Pancreas (tissue), 10 donors: Measurements from ENCODE around the gene ERGIC3. TPM values are rescaled to one million over a fixed set of nuclear protein-coding genes. Genes with fewer than 3 reads are reported as not detected.
"Not testable (repeated sequence)": the region's sequence is repeated elsewhere in the genome, so short reads cannot be mapped to it uniquely, and the experiment has no call there.

ENCODE experiments used
- ATAC-seq, 4 donors: fragments of 200-7000 bp; cut with Tn5 transposase; one replicate each; pipeline versions ENCODE4 v1.8.0 to v1.9.1; 2020; ENCODE audit warnings: mild to moderate bottlenecking in 4 of 4, moderate library complexity in 4 of 4
- DNase-seq, 6 donors: peaks; one replicate each; pipeline ENCODE4 v3.0.0-alpha.2; 2020
- FAIRE-seq: peaks from 2 replicates; lab custom pipeline; 2012; peaks lifted over from hg19 to GRCh38; lab: Jason Lieb, UNC
- H3K27ac ChIP-seq, 4 donors: fragments of 200-600 bp; sonication (generic); 1 replicate in 3 of 4; 2 replicates in 1 of 4; pipeline versions ENCODE4 v1.5.0 to v1.8.0; 2020
- H3K27me3 ChIP-seq, 4 donors: fragments of 200-600 bp; one replicate each; pipeline ENCODE4 v1.8.0; 2021
- H3K36me3 ChIP-seq, 3 donors: fragments of 200-600 bp; sonication (generic) in 1 of 3; one replicate each; pipeline versions ENCODE4 v1.5.0 to v1.8.0; 2020 to 2021
- H3K4me1 ChIP-seq, 3 donors: fragments of 200-600 bp; one replicate each; pipeline ENCODE4 v1.8.0; 2021
- H3K4me3 ChIP-seq, 4 donors: fragments of 200-600 bp; sonication (generic) in 2 of 4; one replicate each; pipeline versions ENCODE4 v1.5.0 to v1.8.0; 2020 to 2021
- H3K9me3 ChIP-seq, 4 donors: fragments of 200-600 bp; one replicate each; pipeline ENCODE4 v1.8.0; 2021
- CTCF ChIP-seq, 4 donors: fragments of 200-600 bp; sonication (generic) in 3 of 4; IDR thresholded peaks; one replicate each; pipeline versions ENCODE4 v1.5.0 to v1.8.0; 2021; ENCODE audit warnings: antibody characterized with exemption in 4 of 4
- WGBS, 2 donors: extraction: QIAGEN DNeasy Blood & Tissue Kit; methylation state at CpG; one replicate each; pipeline ENCODE4 v1.1.7; 2013; 5-methylcytosine and 5-hydroxymethylcytosine counted together
- intact Hi-C, 3 donors: fragments of 100-400 bp; cut with DNase I; formaldehyde crosslinking; loops; one replicate each; pipeline versions ENCODE4 v1.11.1 to v1.14.2; 2022
- polyA plus RNA-seq, 2 donors: library from polyadenylated mRNA; stranded (reverse); fragments of 200-250 nt; gene quantifications; one replicate each; pipeline ENCODE4 v1.2.3, GENCODE V29; 2013
- total RNA-seq, 6 donors: library from RNA; stranded (reverse); fragmentation: NEBNext Ultra II Directional in 4 of 6; extraction: Animal tissue kit (Norgen Biotek cat#: 25700) in 4 of 6; gene quantifications; one replicate each; pipeline versions ENCODE4 v1.2.1 to v1.2.4, GENCODE V29; 2021 to 2023
- donor health status: healthy with polysubstance abuse.
- donor health status: DM: no; HTN: no; CAD: no; lungs with moderate emphysema.
- donor health status: DM: no; HTN: no; CAD: no.
- donor health status: control.
- donor health status: control.
- donor health status: Bipolar disorder and iron deficiency.
- donor health status: DM: yes; HTN: yes; CAD: no.
- donor health status: DM: no; HTN: no; CAD: no.
- donor health status: DM: no; HTN: no; CAD: no.
- donor health status: DM: yes; HTN: yes; CAD: no.

The ERGIC3 gene
- total and polyA plus RNA-seq, 8 donors, result 112 to 168 (median 135) TPM

- H3K4me3 ChIP-seq, result no peak overlapping the region
- FAIRE-seq (no peak), ATAC-seq (peak in 3 of 4 donors; percentile 55 to 68 (median 61)), DNase-seq (no peak)
- intact Hi-C loops, result no loop called here
- no peaks in the 10 kb centered on the region for H3K27me3 ChIP-seq
- peaks cover 0 to 5% (median 0%) of the 10 kb centered on the region in 3 donors for H3K36me3 ChIP-seq
- H3K9me3 ChIP-seq, result no peaks in the 10 kb centered on the region
- TF ChIP-seq CTCF (IDR thresholded peaks at IDR 0.05), result no peak
- WGBS, 2 donors, result 54 to 72% methylated on average over 3 of the region's 3 CpGs
- H3K27ac ChIP-seq, result no peak overlapping the region
- H3K4me1 ChIP-seq, result no peaks in the 10 kb centered on the region
These were observed 25.8 kb upstream of the ERGIC3 start for GRCh38 chr20:35515949-35516645.

GRCh38 chr20:35517125-35517524 is 24.8 kb upstream of the ERGIC3 start:
- intact Hi-C loops, result no loop called here
- TF ChIP-seq CTCF (IDR thresholded peaks at IDR 0.05), result no peak
- no peak for FAIRE-seq
- Histone ChIP-seq H3K27me3 (no peaks in the 10 kb centered on the region), H3K36me3 (no peaks in the 10 kb centered on the region), H3K4me3 (no peak overlapping the region), H3K4me1 (no peaks in the 10 kb centered on the region), H3K9me3 (no peaks in the 10 kb centered on the region), H3K27ac (no peak overlapping the region)
- ATAC-seq, result no peak
- 29 to 30% methylated on average over 1 of the region's 1 CpG for whole genome bisulfite sequencing, 2 donors
- DNase-seq, result no peak

GRCh38 chr20:35517767-35518166 is 24.1 kb upstream of the ERGIC3 start:
- FAIRE-seq, DNase-seq, H3K4me1 ChIP-seq, H3K36me3 ChIP-seq, H3K27ac ChIP-seq, H3K4me3 ChIP-seq, H3K27me3 ChIP-seq, ATAC-seq, H3K9me3 ChIP-seq, intact Hi-C loops: not testable (repeated sequence)
- WGBS, 2 donors, result 87 to 89% methylated on average over 5 of the region's 5 CpGs

GRCh38 chr20:35518955-35519354 is 22.9 kb upstream of the ERGIC3 start:
- no peaks in the 10 kb centered on the region for H3K9me3 ChIP-seq
- H3K4me3 ChIP-seq, result no peak overlapping the region
- no peak overlapping the region for H3K27ac ChIP-seq
- intact Hi-C loops, result no loop called here
- WGBS, 2 donors, result 81 to 83% methylated on average over 9 of the region's 9 CpGs
- no peak for DNase-seq
- TF ChIP-seq CTCF (IDR thresholded peaks at IDR 0.05), result no peak
- no peaks in the 10 kb centered on the region for H3K4me1 ChIP-seq
- H3K36me3 ChIP-seq, result no peaks in the 10 kb centered on the region
- H3K27me3 ChIP-seq, result no peaks in the 10 kb centered on the region
- no peak for ATAC-seq
- FAIRE-seq, result no peak

GRCh38 chr20:35523298-35523888 is 18.5 kb upstream of the ERGIC3 start:
- FAIRE-seq (no peak), ATAC-seq (peak in 3 of 4 donors; percentile 44 to 62 (median 58)), DNase-seq (no peak)
- no peaks in the 10 kb centered on the region for H3K4me1 ChIP-seq
- H3K27me3 ChIP-seq, result no peaks in the 10 kb centered on the region
- peak; percentile 14 to 35 (median 32) for TF ChIP-seq CTCF (IDR thresholded peaks at IDR 0.05)
- no peaks in the 10 kb centered on the region for H3K36me3 ChIP-seq
- no peaks in the 10 kb centered on the region for H3K9me3 ChIP-seq
- H3K27ac ChIP-seq, result no peak overlapping the region
- WGBS, 2 donors, result 67 to 72% methylated on average over 6 of the region's 6 CpGs
- no peak overlapping the region for H3K4me3 ChIP-seq
- intact Hi-C loops, result no loop called here
